ENCODE measurements around the gene SERTM1.

Gene SERTM1

GRCh38 chr13:36673838-36674326 lies at the start of gene SERTM1:
SERTM1 (plus strand) TSS chr13:36674020; CDS start chr13:36695079, 21,059 bp downstream.
- DNase-seq (ENCODE audit: low read depth in 2 of 2), result no peak

- no peak for DNase-seq (ENCODE audit: low read depth in 2 of 2)
These were observed 45.3 kb upstream of the SERTM1 start for GRCh38 chr13:36628377-36629056.

GRCh38 chr13:36629057-36629385 lies 44.8 kb upstream of the SERTM1 start:
- no peak for DNase-seq (ENCODE audit: low read depth in 2 of 2)

GRCh38 chr13:36630181-36630803 lies 43.5 kb upstream of the SERTM1 start:
- no peak for DNase-seq (ENCODE audit: low read depth in 2 of 2)

GRCh38 chr13:36639610-36640009 lies 34.2 kb upstream of the SERTM1 start:
- DNase-seq (ENCODE audit: low read depth in 2 of 2), result no peak

- no peak for DNase-seq (ENCODE audit: low read depth in 2 of 2)
These were observed 23.2 kb upstream of the SERTM1 start for GRCh38 chr13:36650611-36651010.

- no peak for DNase-seq (ENCODE audit: low read depth in 2 of 2)
These were observed 8.2 kb upstream of the SERTM1 start for GRCh38 chr13:36665630-36666029.

GRCh38 chr13:36666477-36667229 lies 7.2 kb upstream of the SERTM1 start:
- no peak for DNase-seq (ENCODE audit: low read depth in 2 of 2)

- no peak for DNase-seq (ENCODE audit: low read depth in 2 of 2)
These were observed 5.5 kb upstream of the SERTM1 start for GRCh38 chr13:36668316-36668715.

GRCh38 chr13:36673352-36673751 lies 468 bp upstream of the SERTM1 start:
- DNase-seq (ENCODE audit: low read depth in 2 of 2), result no peak

GRCh38 chr13:36674337-36675212 lies 755 bp downstream of the SERTM1 start:
- no peak for DNase-seq (ENCODE audit: low read depth in 2 of 2)

- DNase-seq (ENCODE audit: low read depth in 2 of 2), result no peak
These were observed 1.4 kb downstream of the SERTM1 start for GRCh38 chr13:36675213-36675536.

GRCh38 chr13:36680913-36681312 lies 7.1 kb downstream of the SERTM1 start:
- DNase-seq (ENCODE audit: low read depth in 2 of 2), result no peak

- no peak for DNase-seq (ENCODE audit: low read depth in 2 of 2)
These were observed 8.2 kb downstream of the SERTM1 start for GRCh38 chr13:36681894-36682624.

GRCh38 chr13:36683701-36684100 lies 9.9 kb downstream of the SERTM1 start:
- no peak for DNase-seq (ENCODE audit: low read depth in 2 of 2)

GRCh38 chr13:36685927-36686326 lies 12.1 kb downstream of the SERTM1 start:
- no peak for DNase-seq (ENCODE audit: low read depth in 2 of 2)

GRCh38 chr13:36696410-36697010 lies 22.7 kb downstream of the SERTM1 start:
- no peak for DNase-seq (ENCODE audit: low read depth in 2 of 2)

- DNase-seq (ENCODE audit: low read depth in 2 of 2), result no peak
These were observed 26.4 kb downstream of the SERTM1 start for GRCh38 chr13:36700170-36700569.

GRCh38 chr13:36706755-36707154 lies 32.9 kb downstream of the SERTM1 start:
- no peak for DNase-seq (ENCODE audit: low read depth in 2 of 2)

GRCh38 chr13:36709136-36709890 lies 35.5 kb downstream of the SERTM1 start:
- no peak for DNase-seq (ENCODE audit: low read depth in 2 of 2)
